ENCODE measurements around the gene HAPLN1. TPM values are rescaled to one million over a fixed set of nuclear protein-coding genes. Genes with fewer than 3 reads are reported as not detected.
A peak's percentile ranks its signal among the peaks of the same experiment; 100 is the strongest.

Gene HAPLN1
- total and polyA plus RNA-seq, 2 of the 4 experiments (the other 2 are of a cell fraction): under 0.01 to 0.07 TPM

- no peak overlapping the region for H3K56ac ChIP-seq (ENCODE audit: extremely low read depth, insufficient read depth, low read length)
- ChIA-PET POLR2A (ENCODE audit: unreplicated experiment) (no interaction called here), CTCF (no interaction called here)
- H2AFZ ChIP-seq (replicated peaks; ENCODE audit: low read length, poor library complexity): no peak overlapping the region
- H3K9me1 ChIP-seq (ENCODE audit: insufficient read depth, low read length): no peaks in the 10 kb centered on the region
- no peaks in the 10 kb centered on the region for H3K36me3 ChIP-seq (ENCODE audit: control insufficient read depth, insufficient read depth, low read length)
- WGBS, 2 experiments (ENCODE audit: extremely low coverage in 2 of 2, insufficient read length in 1 of 2): no CpG with 5 or more reads among the region's 2 CpGs
- DNase-seq (no peak), ATAC-seq (ENCODE audit: low read depth) (no peak)
- H2BK5ac ChIP-seq (ENCODE audit: low read depth, low read length, poor library complexity, severe bottlenecking): no peak overlapping the region
- H2AK5ac ChIP-seq (ENCODE audit: low read depth, low read length): no peak overlapping the region
- in situ Hi-C loops (cut with MboI; ENCODE audit: low sequenced_read_pairs) (no loop called here), dilution Hi-C loops (cut with HindIII; ENCODE audit: low sequenced_read_pairs, unreplicated experiment) (no loop called here), intact Hi-C loops (cut with micrococcal nuclease) (no loop called here)
- H3K23ac ChIP-seq (ENCODE audit: low read depth, low read length): no peak overlapping the region
- peaks cover 2% of the 10 kb centered on the region; the same call in 1 of the 2 replicates for H3K9me3 ChIP-seq (ENCODE audit: control insufficient read depth, insufficient read depth, low read length)
- no TSS peak for BruUV-seq (replicated peaks)
- no peak overlapping the region for H3K4me3 ChIP-seq (ENCODE audit: insufficient read depth, low read depth, low read length)
- H3K27ac ChIP-seq (ENCODE audit: insufficient read depth, low read length): no peak overlapping the region
- H2BK120ac ChIP-seq (ENCODE audit: low read depth, low read length): no peak overlapping the region
- H3K27me3 ChIP-seq (ENCODE audit: control insufficient read depth, insufficient read depth, low read length): peaks cover 5% of the 10 kb centered on the region
- no peaks in the 10 kb centered on the region for H3K4me1 ChIP-seq (ENCODE audit: control insufficient read depth, insufficient read depth, low read length)
- H3K14ac ChIP-seq (replicated peaks; ENCODE audit: low read depth, low read length): no peak overlapping the region
- no peak overlapping the region for H2AK9ac ChIP-seq (replicated peaks; ENCODE audit: low read depth, low read length, poor library complexity)
- no peak overlapping the region for H3K4ac ChIP-seq (ENCODE audit: low read depth, low read length)
- H3K79me1 ChIP-seq (ENCODE audit: low read depth in 1 of 2, low read length in 2 of 2): no peaks in the 10 kb centered on the region
- H3K4me2 ChIP-seq (ENCODE audit: low read depth, low read length): no peak overlapping the region
- no peak overlapping the region for H3K18ac ChIP-seq (ENCODE audit: low read depth, low read length)
- no peak for TF ChIP-seq MXI1 (IDR thresholded peaks at IDR 0.05; ENCODE audit: borderline replicate concordance, low read depth, low read length)
- TF ChIP-seq MAFK (IDR thresholded peaks at IDR 0.05; ENCODE audit: low read depth, low read length): peak; percentile 99
- no peak overlapping the region for H4K91ac ChIP-seq (ENCODE audit: insufficient read depth, low read depth, low read length)
- H4K8ac ChIP-seq (ENCODE audit: low read depth in 2 of 2, low read length in 2 of 2): no peak overlapping the region
- H4K5ac ChIP-seq (ENCODE audit: low read depth, low read length): no peak overlapping the region
- no peaks in the 10 kb centered on the region for H4K20me1 ChIP-seq (ENCODE audit: insufficient read depth, low read length)
- no peak overlapping the region for H2BK20ac ChIP-seq (ENCODE audit: low read depth, low read length)
- H2BK15ac ChIP-seq (ENCODE audit: low read depth, low read length): no peak overlapping the region
- no peak overlapping the region for H3K9ac ChIP-seq (ENCODE audit: low read depth, low read length)
These were observed 48.5 kb downstream of the HAPLN1 start for GRCh38 chr5:83672158-83672557.
